Psoas muscle (tissue), 8 donors: ENCODE results near the gene PTGES3. TPM values are rescaled to one million over a fixed set of nuclear protein-coding genes. Genes with fewer than 3 reads are reported as not detected.
"Not testable (repeated sequence)": the region's sequence is repeated elsewhere in the genome, so short reads cannot be mapped to it uniquely, and the experiment has no call there.

Source experiments
- ATAC-seq, 4 donors: fragments of 200-7000 bp; cut with Tn5 transposase; one replicate each; pipeline ENCODE4 v1.9.1; 2020; ENCODE audit warnings: moderate library complexity in 3 of 4, mild to moderate bottlenecking in 2 of 4
- DNase-seq, 2 donors: peaks; one replicate each; pipeline ENCODE4 v3.0.0-alpha.2; 2020
- H3K27ac ChIP-seq: fragments of 200-600 bp; one replicate; pipeline ENCODE4 v1.8.0; 2022
- H3K27me3 ChIP-seq, 3 donors: fragments of 200-600 bp in 1 of 3; one replicate each; pipeline versions ENCODE4 v1.6.1 to v1.8.0; 2013 to 2022; ENCODE audit warnings: low read length in 2 of 3, mild to moderate bottlenecking in 2 of 3, moderate library complexity in 1 of 3; ENCODE audit not compliant: insufficient read depth in 3 of 3
- H3K36me3 ChIP-seq, 2 donors: fragments of 200-600 bp in 1 of 2; one replicate each; pipeline versions ENCODE4 v1.6.1 to v1.8.0; 2013 to 2022; ENCODE audit warnings: low read depth in 1 of 2, mild to moderate bottlenecking in 1 of 2, moderate library complexity in 1 of 2; ENCODE audit not compliant: insufficient read depth in 1 of 2
- H3K4me1 ChIP-seq: fragments of 200-600 bp; one replicate; pipeline ENCODE4 v1.8.0; 2022
- H3K4me3 ChIP-seq: fragments of 200-600 bp; one replicate; pipeline ENCODE4 v1.8.0; 2022; ENCODE audit warnings: mild to moderate bottlenecking
- H3K9me3 ChIP-seq: fragments of 200-600 bp; one replicate; pipeline ENCODE4 v1.8.0; 2022
- WGBS, 3 donors: extraction: QIAGEN DNeasy Blood & Tissue Kit; methylation state at CpG; one replicate each; pipeline versions ENCODE4 v1.1.6 to v1.1.7; 2013; 5-methylcytosine and 5-hydroxymethylcytosine counted together
- intact Hi-C, 2 donors: fragments of 100-400 bp; cut with DNase I; formaldehyde crosslinking; loops; one replicate each; pipeline versions ENCODE4 v1.11.0 to v1.14.2; 2022
- long read RNA-seq, 2 donors: library from polyadenylated mRNA; unstranded; transcript quantifications; one replicate each; pipeline ENCODE4 v2.0.0, GENCODE V29; 2021
- polyA plus RNA-seq, 3 donors: library from polyadenylated mRNA; stranded (reverse); fragments of 200-250 nt; gene quantifications; one replicate each; pipeline ENCODE4 v1.2.3, GENCODE V29; 2013
- total RNA-seq, 4 donors: library from RNA; stranded (reverse); fragmentation: NEBNext Ultra II Directional in 2 of 4; extraction: Animal tissue kit (Norgen Biotek cat#: 25700) in 2 of 4; gene quantifications; one replicate each; pipeline versions ENCODE4 v1.2.1 to v1.2.4, GENCODE V29; 2021 to 2023
- TF ChIP-seq, protein P1 (sequence below): fragments of 200-600 bp; IDR thresholded peaks from one replicate; pipeline ENCODE4 v1.8.0; 2022; ENCODE audit warnings: antibody characterized with exemption
- donor health status: healthy with polysubstance abuse.
- donor health status: DM: no; HTN: no; CAD: no; lungs with moderate emphysema.
- donor health status: Bipolar disorder and iron deficiency.
- donor health status: healthy.
- donor health status: DM: yes; HTN: yes; CAD: no.
- donor health status: DM: no; HTN: no; CAD: no.
- donor health status: DM: no; HTN: no; CAD: no.
- donor health status: DM: yes; HTN: yes; CAD: no.

The PTGES3 gene, protein sequence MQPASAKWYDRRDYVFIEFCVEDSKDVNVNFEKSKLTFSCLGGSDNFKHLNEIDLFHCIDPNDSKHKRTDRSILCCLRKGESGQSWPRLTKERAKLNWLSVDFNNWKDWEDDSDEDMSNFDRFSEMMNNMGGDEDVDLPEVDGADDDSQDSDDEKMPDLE
- 100 to 1,000 TPM; 118 to 192 (median 148) TPM for total RNA-seq
- polyA plus RNA-seq, result 100 to 1,000 TPM; 141 to 253 (median 165) TPM
- long read RNA-seq, donor 1, transcript PTGES3-201 (8 exons, 1,920 nt), result major isoform, 194 of 202 reads
- long read RNA-seq, donor 1, partial matches to known transcripts, result 2 of 202 reads
- long read RNA-seq, donor 1, other reads (novel, unspliced or antisense), result 2 of 202 reads
- long read RNA-seq, donor 2, transcript PTGES3-204 (7 exons, 1,017 nt), result minor isoform, 8 of 412 reads
- long read RNA-seq, donor 2, transcript PTGES3-201 (8 exons, 1,920 nt), result major isoform, 374 of 412 reads
- long read RNA-seq, donor 2, partial matches to known transcripts, result 3 of 412 reads
- long read RNA-seq, donor 2, other reads (novel, unspliced or antisense), result 23 of 412 reads

DNA sequence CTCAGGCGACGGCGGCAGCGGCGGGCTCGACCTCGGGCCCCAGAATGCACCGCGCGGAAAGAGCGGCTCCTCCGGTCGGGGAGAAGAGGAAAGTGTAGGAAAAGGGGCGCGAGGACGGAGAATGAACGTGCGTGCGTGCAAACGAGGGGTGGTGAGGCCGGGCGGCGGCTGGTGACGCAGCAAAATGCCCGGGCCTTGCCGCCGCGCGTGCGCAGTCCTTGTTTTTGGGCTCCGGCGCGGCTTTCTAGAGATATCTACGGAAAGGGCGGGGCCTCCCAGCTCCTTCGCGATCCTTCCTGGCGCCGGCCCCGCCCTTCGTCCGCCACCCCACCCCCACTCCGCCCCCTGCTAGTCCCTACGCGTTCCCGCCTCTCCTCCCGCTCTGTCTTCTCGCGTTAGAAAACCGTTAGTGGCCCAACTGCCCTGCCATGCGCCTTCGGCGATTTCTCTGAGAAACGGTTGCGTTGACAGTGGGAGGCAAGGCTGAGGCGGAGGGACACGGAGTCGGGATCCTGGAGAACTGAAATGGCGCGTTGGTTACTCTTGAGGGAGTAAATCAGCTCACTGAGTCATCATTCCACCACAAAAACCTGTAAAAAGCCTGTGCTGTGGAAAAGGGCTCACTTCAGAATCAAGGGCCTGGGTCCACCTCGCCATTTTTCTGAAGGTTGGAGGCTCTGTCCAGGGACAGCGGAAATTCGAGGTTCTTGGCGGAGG, at the start of gene PTGES3:
Gene PTGES3 (minus strand): TSS at position 156 of the 717 bp plus-strand sequence. CDS start 285 bp downstream, outside the sequence.
- intact Hi-C loops, result loop anchor here (2.0 to 5.0 kb wide), 3 partner anchors 34 to 41 kb away; partner anchors contain the start of genes ATP5F1B (in 1 of the 2) and NACA (in 1 of the 2)
- WGBS, 3 donors, result 1% methylated on average over 55 to 64 of the region's 64 CpGs

DNA sequence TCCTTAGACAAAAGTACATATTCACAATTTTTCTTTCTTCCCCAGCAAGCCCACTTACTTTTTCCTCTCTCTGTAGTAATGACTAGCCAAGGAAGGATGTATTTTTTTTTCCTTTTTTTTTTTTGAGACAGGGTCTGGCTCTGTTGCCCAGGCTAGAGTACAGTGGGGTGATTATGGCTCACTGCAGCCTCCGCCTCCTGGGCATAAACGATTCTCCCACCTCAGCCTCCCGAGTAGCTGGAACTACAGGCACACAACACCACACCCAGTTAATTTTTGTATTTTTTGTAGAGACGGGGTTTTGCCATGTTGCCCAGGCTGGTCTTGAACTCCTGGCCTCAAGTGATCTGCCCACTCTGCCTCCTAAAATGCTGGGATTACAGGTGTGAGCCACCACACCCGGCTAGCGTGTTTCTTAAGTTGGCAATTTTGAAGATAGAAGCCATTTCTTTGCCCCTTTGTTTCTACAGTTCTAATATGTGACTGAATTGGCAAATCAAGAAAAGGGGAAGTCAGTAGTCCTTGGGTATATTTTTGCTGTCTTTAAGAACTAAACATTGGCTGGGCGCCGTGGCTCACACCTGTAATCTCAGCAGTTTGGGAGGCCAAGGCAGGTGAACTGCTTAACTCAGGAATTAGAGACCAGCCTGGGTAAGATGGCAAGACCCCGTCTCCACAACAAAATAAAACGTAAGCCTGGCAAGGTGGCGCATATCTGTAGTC, 40.2 kb upstream of the PTGES3 start:
- H3K4me3 ChIP-seq, result no peak overlapping the region
- 93 to 95% (median 94%) methylated on average over 11 of the region's 11 CpGs for WGBS, 3 donors
- H3K4me1 ChIP-seq, result peaks cover 3% of the 10 kb centered on the region
- no peaks in the 10 kb centered on the region for H3K9me3 ChIP-seq
- H3K27me3 ChIP-seq, result no peaks in the 10 kb centered on the region
- DNase-seq (no peak), ATAC-seq (no peak)
- no peak overlapping the region for H3K27ac ChIP-seq
- intact Hi-C loops, result no loop called here
- TF ChIP-seq, protein P1, sequence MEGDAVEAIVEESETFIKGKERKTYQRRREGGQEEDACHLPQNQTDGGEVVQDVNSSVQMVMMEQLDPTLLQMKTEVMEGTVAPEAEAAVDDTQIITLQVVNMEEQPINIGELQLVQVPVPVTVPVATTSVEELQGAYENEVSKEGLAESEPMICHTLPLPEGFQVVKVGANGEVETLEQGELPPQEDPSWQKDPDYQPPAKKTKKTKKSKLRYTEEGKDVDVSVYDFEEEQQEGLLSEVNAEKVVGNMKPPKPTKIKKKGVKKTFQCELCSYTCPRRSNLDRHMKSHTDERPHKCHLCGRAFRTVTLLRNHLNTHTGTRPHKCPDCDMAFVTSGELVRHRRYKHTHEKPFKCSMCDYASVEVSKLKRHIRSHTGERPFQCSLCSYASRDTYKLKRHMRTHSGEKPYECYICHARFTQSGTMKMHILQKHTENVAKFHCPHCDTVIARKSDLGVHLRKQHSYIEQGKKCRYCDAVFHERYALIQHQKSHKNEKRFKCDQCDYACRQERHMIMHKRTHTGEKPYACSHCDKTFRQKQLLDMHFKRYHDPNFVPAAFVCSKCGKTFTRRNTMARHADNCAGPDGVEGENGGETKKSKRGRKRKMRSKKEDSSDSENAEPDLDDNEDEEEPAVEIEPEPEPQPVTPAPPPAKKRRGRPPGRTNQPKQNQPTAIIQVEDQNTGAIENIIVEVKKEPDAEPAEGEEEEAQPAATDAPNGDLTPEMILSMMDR, result no peak
- peaks cover 0 to 29% of the 10 kb centered on the region in 2 donors for H3K36me3 ChIP-seq

More for the DNA sequence above, at the start of gene PTGES3:
- H3K9me3 ChIP-seq, result no peaks in the 10 kb centered on the region
- ATAC-seq, result peak; percentile 93 to 95 (median 94)
- DNase-seq, result peak; percentile 98
- peak within 1 kb of the TSS; percentile 99 for H3K27ac ChIP-seq
- H3K4me1 ChIP-seq, result peaks cover 23% of the 10 kb centered on the region
- H3K27me3 ChIP-seq, result no peaks in the 10 kb centered on the region
- TF ChIP-seq, protein P1, result no peak
- peaks cover 0 to 9% of the 10 kb centered on the region in 2 donors for H3K36me3 ChIP-seq
- H3K4me3 ChIP-seq, result peak within 1 kb of the TSS; percentile 94

DNA sequence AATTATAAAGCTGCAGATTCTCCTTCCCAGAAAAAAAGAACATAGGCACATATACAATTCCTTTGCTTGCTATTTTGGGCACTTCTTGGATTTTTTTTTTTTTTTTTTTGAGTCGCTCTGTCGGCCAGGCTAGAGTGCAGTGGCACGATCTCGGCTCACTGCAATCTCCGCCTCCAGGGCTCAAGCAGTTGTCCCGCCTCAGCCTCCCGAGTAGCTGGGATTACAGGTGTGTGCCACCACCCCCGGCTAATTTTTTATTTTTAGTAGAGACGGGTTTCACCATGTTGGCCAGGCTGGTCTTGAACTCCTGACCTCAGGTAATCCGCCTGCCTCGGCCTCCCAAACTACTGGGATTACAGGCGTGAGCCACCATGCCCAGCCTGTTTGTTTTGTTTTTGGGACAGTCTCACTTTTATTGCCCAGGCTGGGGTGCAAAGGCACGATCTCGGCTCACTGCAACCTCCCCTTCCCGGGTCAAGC, 38.2 kb upstream of the PTGES3 start:
- WGBS, 3 donors, result 82 to 93% (median 90%) methylated on average over 15 of the region's 15 CpGs
- Histone ChIP-seq H3K36me3 (peaks cover 0 to 30% of the 10 kb centered on the region in 2 donors), H3K4me3 (peak overlapping the region; percentile 86), H3K27ac (peak overlapping the region; percentile 93), H3K4me1 (peaks cover 24% of the 10 kb centered on the region)
- ATAC-seq, H3K27me3 ChIP-seq, H3K9me3 ChIP-seq, DNase-seq, intact Hi-C loops: not testable (repeated sequence)

DNA sequence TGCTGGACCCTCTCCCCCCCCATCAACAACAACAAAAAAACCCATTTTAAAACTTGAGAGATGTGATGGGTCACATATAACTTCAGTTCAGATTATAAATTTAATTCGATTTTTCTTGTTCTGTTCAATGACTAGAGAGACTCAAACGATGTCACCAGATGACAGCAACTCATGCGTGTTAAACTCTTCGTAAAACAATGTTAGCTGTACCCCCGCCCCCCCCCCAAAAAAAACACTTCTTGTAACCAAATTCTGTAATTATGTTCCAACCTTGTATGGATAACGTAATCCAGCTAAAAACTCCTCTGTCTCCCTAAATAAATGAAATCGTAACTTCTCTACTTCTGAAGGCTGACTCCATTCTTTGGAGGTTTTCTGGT, 37.6 kb upstream of the PTGES3 start:
- no peaks in the 10 kb centered on the region for H3K9me3 ChIP-seq

More for the DNA sequence above, 37.6 kb upstream of the PTGES3 start:
- 27 to 34% (median 29%) methylated on average over 7 of the region's 7 CpGs for WGBS, 3 donors
- Histone ChIP-seq H3K27ac (peak overlapping the region; percentile 93), H3K36me3 (peaks cover 2 to 28% of the 10 kb centered on the region in 2 donors), H3K4me1 (peaks cover 29% of the 10 kb centered on the region), H3K27me3 (no peaks in the 10 kb centered on the region), H3K4me3 (peak overlapping the region; percentile 86)
- TF ChIP-seq, protein P1, result no peak
- intact Hi-C loops, result loop anchor here in 1 of 2 donors (2.0 kb wide), 1 partner anchor 37 kb away; the partner anchor contains the start of gene PTGES3
- no peak for DNase-seq
- no peak for ATAC-seq
